K562 (cell line): Measurements from ENCODE around the gene SRMS. TPM values are rescaled to one million over a fixed set of nuclear protein-coding genes. Genes with fewer than 3 reads are reported as not detected.

Source experiments
- EP300 ChIP-seq: IDR thresholded peaks from 2 replicates; pipeline ENCODE4 v1.6.1; 2012; ENCODE audit warnings: low read length, improper control_type of control experiment
- HMG20B ChIP-seq: fragments of 250-450 bp; sonication (Bioruptor Pico); IDR thresholded peaks from 2 replicates; pipeline ENCODE4 v1.5.0; 2021; ENCODE audit warnings: mild to moderate bottlenecking
- HMGXB4 ChIP-seq: sonication (generic); formaldehyde crosslinking; IDR thresholded peaks from 2 replicates; pipeline ENCODE4 v1.8.1; 2023; ENCODE audit warnings: mild to moderate bottlenecking, missing genetic modification reagents
- HNRNPH1 ChIP-seq: fragments of 200-400 bp; formaldehyde crosslinking; optimal IDR thresholded peaks from 2 replicates; pipeline ENCODE3; 2017; ENCODE audit warnings: low read depth, mild to moderate bottlenecking, low read length, moderate library complexity
- MAFG ChIP-seq: fragments of 450-650 bp; conservative IDR thresholded peaks from 2 replicates; pipeline ENCODE4 v1.6.1; 2016; ENCODE audit warnings: missing genetic modification characterization, missing compliant biosample characterization
- MAFK ChIP-seq: IDR thresholded peaks from 2 replicates; pipeline ENCODE4 v1.6.1; 2011; ENCODE audit warnings: low read length, improper control_type of control experiment
- MNT ChIP-seq, 2 experiments: fragments of 450-650 bp; conservative IDR thresholded peaks; 2 replicates each; pipeline ENCODE4 v1.6.1; 2017; ENCODE audit warnings: mild to moderate bottlenecking in 2 of 2, moderate library complexity in 2 of 2
- MTA3 ChIP-seq: fragments of 450-650 bp; formaldehyde crosslinking; IDR thresholded peaks from 2 replicates; pipeline ENCODE4 v1.6.1; 2017; ENCODE audit warnings: mild to moderate bottlenecking, borderline replicate concordance
- MXI1 ChIP-seq: IDR thresholded peaks from 2 replicates; pipeline ENCODE4 v1.6.1; 2011; ENCODE audit warnings: low read depth, mild to moderate bottlenecking, improper control_type of control experiment, low read length
- MYNN ChIP-seq, 2 experiments: sonication (generic); formaldehyde crosslinking in 1 of 2; IDR thresholded peaks; 2 replicates each; pipeline versions ENCODE4 v1.5.0 to v1.6.1; 2016 to 2020; ENCODE audit warnings: antibody characterized with exemption in 1 of 2, missing genetic modification reagents in 1 of 2
- NCOA4 ChIP-seq: fragments of 450-650 bp; IDR thresholded peaks from 2 replicates; pipeline ENCODE4 v1.6.1; 2018; ENCODE audit warnings: mild to moderate bottlenecking; ENCODE audit not compliant: partially characterized antibody
- NR2C2 ChIP-seq, 2 experiments: fragments of 200-800 bp in 1 of 2; sonication (Bioruptor generic) in 1 of 2; sonication (generic) in 1 of 2; formaldehyde crosslinking in 1 of 2; IDR thresholded peaks; 2 replicates each; pipeline versions ENCODE4 v1.6.1 to v1.8.0; 2016 to 2022; ENCODE audit warnings: mild to moderate bottlenecking in 1 of 2, missing compliant biosample characterization in 1 of 2, missing genetic modification characterization in 1 of 2, missing genetic modification reagents in 1 of 2
- POLR2AphosphoS5 ChIP-seq: IDR thresholded peaks from 2 replicates; pipeline ENCODE4 v1.6.1; 2011; ENCODE audit warnings: mild to moderate bottlenecking, low read depth, low read length, moderate library complexity; ENCODE audit not compliant: control insufficient read depth, insufficient read depth
- RFX7 ChIP-seq: fragments of 250-450 bp; sonication (Bioruptor Pico); IDR thresholded peaks from 2 replicates; pipeline ENCODE4 v1.5.1; 2021; ENCODE audit warnings: mild to moderate bottlenecking
- SRSF3 ChIP-seq: fragments of 200-400 bp; formaldehyde crosslinking; IDR thresholded peaks from 2 replicates; pipeline ENCODE4 v1.6.1; 2016; ENCODE audit warnings: mild to moderate bottlenecking, low read length, moderate library complexity; ENCODE audit not compliant: insufficient read depth
- TAF15 ChIP-seq: fragments of 200-400 bp; formaldehyde crosslinking; IDR thresholded peaks from 2 replicates; pipeline ENCODE4 v1.6.1; 2017; ENCODE audit warnings: mild to moderate bottlenecking, low read depth, low read length, moderate library complexity
- ZBTB17 ChIP-seq: fragments of 450-650 bp; formaldehyde crosslinking; IDR thresholded peaks from 2 replicates; pipeline ENCODE4 v1.4.0; 2020; ENCODE audit warnings: mild to moderate bottlenecking
- ZNF583 ChIP-seq: fragments of 250-450 bp; sonication (Bioruptor Pico); IDR thresholded peaks from 2 replicates; pipeline ENCODE4 v1.4.0; 2020
- polyA plus RNA-seq, 8 experiments: library from polyadenylated mRNA; depleted of rRNA in 4 of 8; stranded (reverse) in 5 of 8; unstranded in 3 of 8; fragments of >200 nt; fragmentation: Nextera tagmentation in 2 of 8; fragmentation: Illumina TruSeq in 1 of 8; extraction: Ambion mirVana in 2 of 8; extraction: Trizol in 1 of 8; gene quantifications; 2 replicates each; pipeline versions ENCODE4 v1.2.1 to v1.2.3, GENCODE V29; 2011 to 2014; ENCODE audit warnings: inconsistent platforms in 1 of 8, missing spikeins in 1 of 8
- total RNA-seq, 7 experiments: library from RNA; depleted of rRNA in 6 of 7; stranded (reverse); fragments of >200 nt in 6 of 7; fragmentation: Illumina TruSeq in 2 of 7; extraction: Trizol in 2 of 7; gene quantifications; 2 replicates each; pipeline versions ENCODE4 v1.2.1 to v1.2.3, GENCODE V29; 2011 to 2021; ENCODE audit warnings: low replicate concordance in 1 of 7
- TF ChIP-seq, protein P1 (sequence below), 2 experiments: fragments of 250-450 bp in 1 of 2; fragments of 450-650 bp in 1 of 2; sonication (Bioruptor Pico) in 1 of 2; IDR thresholded peaks; 2 replicates each; pipeline versions ENCODE4 v1.6.1 to v1.8.0; 2016 to 2021; ENCODE audit warnings: mild to moderate bottlenecking in 2 of 2, moderate library complexity in 2 of 2, missing compliant biosample characterization in 1 of 2, missing genetic modification characterization in 1 of 2
- TF ChIP-seq, protein P2 (sequence below): fragments of 150-350 bp; IDR thresholded peaks from 2 replicates; pipeline ENCODE4 v1.6.1; 2014; ENCODE audit warnings: low read depth, mild to moderate bottlenecking, low read length, borderline replicate concordance

Gene SRMS
- total and polyA plus RNA-seq, 9 of the 15 experiments (the other 6 are each of a cell fraction or from before 2014, with no cell fraction given) = 0.07 TPM; not detected in 8

DNA sequence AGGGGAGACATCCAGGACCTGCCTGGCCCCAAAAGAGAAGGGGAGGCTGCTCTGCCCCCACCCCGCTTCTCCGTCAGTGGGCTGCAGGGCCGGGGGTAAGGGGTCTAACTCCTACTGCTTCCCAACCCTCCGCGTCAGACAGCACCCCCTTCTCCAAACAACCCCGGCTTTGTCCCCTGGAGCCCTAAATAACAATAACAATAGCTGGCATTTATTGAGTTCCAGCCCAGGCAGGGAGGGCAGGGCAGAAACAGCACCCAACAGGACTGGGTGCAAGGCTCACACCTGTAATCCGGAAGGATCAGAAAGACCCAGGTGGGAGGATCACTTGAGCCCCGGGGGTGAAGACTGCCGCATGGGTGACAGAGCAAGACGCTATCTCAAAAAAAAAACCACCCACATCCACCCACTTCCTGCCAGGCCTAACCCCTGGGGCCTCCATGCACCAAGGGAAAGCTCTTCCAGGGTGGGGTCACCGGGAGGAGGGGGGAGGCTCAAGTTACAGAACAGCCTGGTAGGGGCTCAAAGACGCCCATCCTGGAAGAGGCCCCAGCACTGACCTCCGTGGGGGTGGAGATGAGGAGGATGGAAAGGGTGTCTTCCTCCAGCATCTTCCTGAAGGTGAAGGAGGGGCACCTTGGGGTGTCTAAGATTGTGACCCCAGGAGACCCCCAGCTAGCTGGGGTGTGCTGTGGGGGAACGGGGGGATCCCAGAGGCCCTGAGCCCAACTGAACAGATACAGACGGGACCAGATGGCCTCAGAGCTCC is 5.1 kb upstream of the SRMS start (continued):
- TF ChIP-seq HMGXB4 (CRISPR knock-in tag) (no peak), MAFG (tag) (no peak), RFX7 (CRISPR knock-in tag) (no peak), SRSF3 (no peak), ZBTB17 (CRISPR knock-in tag) (no peak), HMG20B (CRISPR knock-in tag) (no peak), TAF15 (no peak), MNT (conservative IDR thresholded peaks at IDR 0.05) (peak in 1 of 2 experiments; percentile 39; a peak in 1 of 4 replicates), NR2C2 (CRISPR knock-in tag; IDR thresholded peaks at IDR 0.05) (no peak; the same call in 1 of the 2 replicates), NR2C2 (tag; IDR thresholded peaks at IDR 0.05) (peak; percentile 93), MYNN (IDR thresholded peaks at IDR 0.05) (peak; percentile 68; the same call in 1 of the 2 replicates), MYNN (CRISPR knock-in tag; IDR thresholded peaks at IDR 0.05) (no peak), MXI1 (no peak), EP300 (peak; percentile 60; the same call in 1 of the 2 replicates), POLR2AphosphoS5 (no peak), ZNF583 (CRISPR knock-in tag) (no peak), HNRNPH1 (no peak), MTA3 (no peak), MAFK (no peak), NCOA4 (no peak)
- TF ChIP-seq, protein P1, sequence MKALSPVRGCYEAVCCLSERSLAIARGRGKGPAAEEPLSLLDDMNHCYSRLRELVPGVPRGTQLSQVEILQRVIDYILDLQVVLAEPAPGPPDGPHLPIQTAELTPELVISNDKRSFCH (CRISPR knock-in tag; IDR thresholded peaks at IDR 0.05) = no peak
- TF ChIP-seq, protein P1 (tag; IDR thresholded peaks at IDR 0.05) = 0 out of 2 replicates have a peak, but pooled peaks have one; percentile 12
- TF ChIP-seq, protein P2, sequence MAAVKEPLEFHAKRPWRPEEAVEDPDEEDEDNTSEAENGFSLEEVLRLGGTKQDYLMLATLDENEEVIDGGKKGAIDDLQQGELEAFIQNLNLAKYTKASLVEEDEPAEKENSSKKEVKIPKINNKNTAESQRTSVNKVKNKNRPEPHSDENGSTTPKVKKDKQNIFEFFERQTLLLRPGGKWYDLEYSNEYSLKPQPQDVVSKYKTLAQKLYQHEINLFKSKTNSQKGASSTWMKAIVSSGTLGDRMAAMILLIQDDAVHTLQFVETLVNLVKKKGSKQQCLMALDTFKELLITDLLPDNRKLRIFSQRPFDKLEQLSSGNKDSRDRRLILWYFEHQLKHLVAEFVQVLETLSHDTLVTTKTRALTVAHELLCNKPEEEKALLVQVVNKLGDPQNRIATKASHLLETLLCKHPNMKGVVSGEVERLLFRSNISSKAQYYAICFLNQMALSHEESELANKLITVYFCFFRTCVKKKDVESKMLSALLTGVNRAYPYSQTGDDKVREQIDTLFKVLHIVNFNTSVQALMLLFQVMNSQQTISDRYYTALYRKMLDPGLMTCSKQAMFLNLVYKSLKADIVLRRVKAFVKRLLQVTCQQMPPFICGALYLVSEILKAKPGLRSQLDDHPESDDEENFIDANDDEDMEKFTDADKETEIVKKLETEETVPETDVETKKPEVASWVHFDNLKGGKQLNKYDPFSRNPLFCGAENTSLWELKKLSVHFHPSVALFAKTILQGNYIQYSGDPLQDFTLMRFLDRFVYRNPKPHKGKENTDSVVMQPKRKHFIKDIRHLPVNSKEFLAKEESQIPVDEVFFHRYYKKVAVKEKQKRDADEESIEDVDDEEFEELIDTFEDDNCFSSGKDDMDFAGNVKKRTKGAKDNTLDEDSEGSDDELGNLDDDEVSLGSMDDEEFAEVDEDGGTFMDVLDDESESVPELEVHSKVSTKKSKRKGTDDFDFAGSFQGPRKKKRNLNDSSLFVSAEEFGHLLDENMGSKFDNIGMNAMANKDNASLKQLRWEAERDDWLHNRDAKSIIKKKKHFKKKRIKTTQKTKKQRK = no peak
